IMR-90 (cell line): ENCODE results near the gene PLEKHA8. TPM values are rescaled to one million over a fixed set of nuclear protein-coding genes. Genes with fewer than 3 reads are reported as not detected.

Experiments used
- ATAC-seq: fragments of 200-7000 bp; cut with Tn5 transposase; 2 replicates; pipeline ENCODE4 v1.9.1; 2020; ENCODE audit warnings: low read depth, mild to moderate bottlenecking, moderate library complexity
- BruUV-seq: library from RNA; stranded (reverse); fragments of 400-500 nt; replicated peaks from 2 replicates; lab custom pipeline; 2021; lab: Mats Ljungman, UMichigan
- CTCF ChIA-PET: fragments of 300-600 bp; formaldehyde crosslinking; extraction: SDS; loops from one replicate; lab custom pipeline; 2021; ENCODE audit warnings: antibody characterized with exemption; lab: Yijun Ruan, JAX
- POLR2A ChIA-PET: fragments of 300-600 bp; sonication (Branson Sonifier 250); formaldehyde crosslinking; loops from one replicate; lab custom pipeline; 2022; ENCODE audit warnings: antibody characterized with exemption; ENCODE audit not compliant: unreplicated experiment; lab: Charles Lee
- DNase-seq: peaks from one replicate; pipeline ENCODE4 v3.0.0; 2013
- H2AFZ ChIP-seq: replicated peaks from 2 replicates; pipeline ENCODE3; 2013; ENCODE audit warnings: low read length, mild to moderate bottlenecking; ENCODE audit not compliant: poor library complexity
- H2AK5ac ChIP-seq: 2 replicates; pipeline ENCODE4 v1.6.1; 2013; ENCODE audit warnings: low read depth, low read length, inconsistent platforms
- H2AK9ac ChIP-seq: replicated peaks from 2 replicates; pipeline ENCODE3; 2013; ENCODE audit warnings: mild to moderate bottlenecking, low read depth, low read length, moderate library complexity; ENCODE audit not compliant: poor library complexity
- H2BK120ac ChIP-seq: 2 replicates; pipeline ENCODE4 v1.6.1; 2013; ENCODE audit warnings: low read depth, low read length, inconsistent platforms
- H2BK15ac ChIP-seq: 3 replicates; pipeline ENCODE4 v1.6.1; 2013; ENCODE audit warnings: low read depth, low read length, inconsistent platforms
- H2BK20ac ChIP-seq: 2 replicates; pipeline ENCODE4 v1.6.1; 2013; ENCODE audit warnings: low read depth, mild to moderate bottlenecking, inconsistent platforms, low read length, moderate library complexity
- H2BK5ac ChIP-seq: 2 replicates; pipeline ENCODE4 v1.6.1; 2013; ENCODE audit warnings: mild to moderate bottlenecking, low read depth, low read length, inconsistent platforms; ENCODE audit not compliant: poor library complexity, severe bottlenecking
- H3K14ac ChIP-seq: replicated peaks from 2 replicates; pipeline ENCODE4 v1.6.1; 2013; ENCODE audit warnings: low read depth, low read length, inconsistent platforms
- H3K18ac ChIP-seq: 2 replicates; pipeline ENCODE4 v1.6.1; 2013; ENCODE audit warnings: low read depth, low read length, control low read depth
- H3K23ac ChIP-seq: 2 replicates; pipeline ENCODE4 v1.6.1; 2013; ENCODE audit warnings: low read depth, low read length, inconsistent platforms
- H3K27ac ChIP-seq: 2 replicates; pipeline ENCODE4 v1.5.1; 2013; ENCODE audit warnings: mild to moderate bottlenecking, control low read depth, low read length; ENCODE audit not compliant: insufficient read depth
- H3K27me3 ChIP-seq: 2 replicates; pipeline ENCODE4 v1.6.1; 2013; ENCODE audit warnings: low read length; ENCODE audit not compliant: control insufficient read depth, insufficient read depth
- H3K36me3 ChIP-seq: 2 replicates; pipeline ENCODE4 v1.6.1; 2013; ENCODE audit warnings: low read length, mixed read lengths; ENCODE audit not compliant: control insufficient read depth, insufficient read depth
- H3K4ac ChIP-seq: 2 replicates; pipeline ENCODE4 v1.6.1; 2013; ENCODE audit warnings: low read depth, low read length, inconsistent platforms
- H3K4me1 ChIP-seq: 2 replicates; pipeline ENCODE4 v1.6.1; 2013; ENCODE audit warnings: low read length, mixed read lengths; ENCODE audit not compliant: control insufficient read depth, insufficient read depth
- H3K4me2 ChIP-seq: 2 replicates; pipeline ENCODE4 v1.6.1; 2013; ENCODE audit warnings: low read depth, mild to moderate bottlenecking, control low read depth, low read length, moderate library complexity
- H3K4me3 ChIP-seq: 2 replicates; pipeline ENCODE4 v1.5.1; 2013; ENCODE audit warnings: low read depth, mild to moderate bottlenecking, control low read depth, low read length, moderate library complexity; ENCODE audit not compliant: insufficient read depth
- H3K56ac ChIP-seq: 2 replicates; pipeline ENCODE4 v1.6.1; 2013; ENCODE audit warnings: low read length, inconsistent platforms; ENCODE audit not compliant: insufficient read depth; ENCODE audit errors: extremely low read depth
- H3K79me1 ChIP-seq, 2 experiments: 2 replicates each; pipeline ENCODE4 v1.6.1; 2013; ENCODE audit warnings: low read length in 2 of 2, inconsistent platforms in 1 of 2, low read depth in 1 of 2
- H3K9ac ChIP-seq: 2 replicates; pipeline ENCODE4 v1.6.1; 2013; ENCODE audit warnings: low read depth, low read length, control low read depth
- H3K9me1 ChIP-seq: 2 replicates; pipeline ENCODE4 v1.6.1; 2013; ENCODE audit warnings: low read length, inconsistent platforms; ENCODE audit not compliant: insufficient read depth
- H3K9me3 ChIP-seq: 2 replicates; pipeline ENCODE4 v1.6.1; 2013; ENCODE audit warnings: low read length; ENCODE audit not compliant: control insufficient read depth, insufficient read depth
- H4K20me1 ChIP-seq: 2 replicates; pipeline ENCODE4 v1.6.1; 2013; ENCODE audit warnings: low read length, inconsistent platforms; ENCODE audit not compliant: insufficient read depth
- H4K5ac ChIP-seq: 2 replicates; pipeline ENCODE4 v1.6.1; 2013; ENCODE audit warnings: mild to moderate bottlenecking, low read depth, low read length, control low read depth
- H4K8ac ChIP-seq, 2 experiments: 2 replicates each; pipeline ENCODE4 v1.6.1; 2013; ENCODE audit warnings: low read depth in 2 of 2, low read length in 2 of 2, control low read depth in 1 of 2, inconsistent platforms in 1 of 2
- H4K91ac ChIP-seq: 2 replicates; pipeline ENCODE4 v1.6.1; 2013; ENCODE audit warnings: low read depth, low read length, inconsistent platforms; ENCODE audit not compliant: insufficient read depth
- MAZ ChIP-seq: IDR thresholded peaks from 2 replicates; pipeline ENCODE4 v1.6.1; 2012; ENCODE audit warnings: low read depth, mild to moderate bottlenecking, low read length, improper control_type of control experiment, moderate library complexity, borderline replicate concordance
- POLR2A ChIP-seq: IDR thresholded peaks from 2 replicates; pipeline ENCODE4 v1.6.1; 2012; ENCODE audit warnings: mild to moderate bottlenecking, low read depth, low read length
- RCOR1 ChIP-seq: IDR thresholded peaks from 2 replicates; pipeline ENCODE4 v1.6.1; 2012; ENCODE audit warnings: mild to moderate bottlenecking, low read length, improper control_type of control experiment; ENCODE audit not compliant: insufficient replicate concordance
- WGBS, 2 experiments: methylation state at CpG; one replicate each; pipeline versions ENCODE4 v1.1.5 to v1.1.7; 2013; ENCODE audit warnings: missing lambda C conversion rate in 2 of 2; ENCODE audit not compliant: insufficient read length in 1 of 2; ENCODE audit errors: extremely low coverage in 2 of 2; 5-methylcytosine and 5-hydroxymethylcytosine counted together
- dilution Hi-C: fragments of 300-500 bp; cut with HindIII; formaldehyde crosslinking; loops from one replicate; pipeline ENCODE4 v1.14.3; 2018; ENCODE audit warnings: low sequenced_read_pairs; ENCODE audit not compliant: unreplicated experiment
- in situ Hi-C: fragments of 300-500 bp; cut with MboI; formaldehyde crosslinking; loops from 3 replicates; pipeline ENCODE4 v1.14.3; 2019; ENCODE audit warnings: low sequenced_read_pairs, inconsistent platforms, mixed read lengths
- intact Hi-C: fragments of 100-400 bp; cut with micrococcal nuclease; formaldehyde crosslinking; loops from 2 replicates; pipeline ENCODE4 v1.10.0; 2022
- polyA plus RNA-seq, 3 experiments: library from polyadenylated mRNA; depleted of rRNA; stranded (reverse); fragments of >200 nt; gene quantifications; 2 replicates each; pipeline ENCODE4 v1.2.3, GENCODE V29; 2012; ENCODE audit warnings: low replicate concordance in 1 of 3
- total RNA-seq: library from RNA; depleted of rRNA; stranded (reverse); fragments of >200 nt; gene quantifications from 2 replicates; pipeline ENCODE4 v1.2.3, GENCODE V29; 2012

The PLEKHA8 gene
- total and polyA plus RNA-seq, 2 of the 4 experiments (the other 2 are of a cell fraction) = 3.6 to 9.7 TPM

GRCh38 chr7:30005464-30005863 lies 22.7 kb upstream of the PLEKHA8 start:
- intact Hi-C loops = no loop called here

More at GRCh38 chr7:30005464-30005863, 22.7 kb upstream of the PLEKHA8 start:
- H3K27me3 ChIP-seq = no peaks in the 10 kb centered on the region
- no peaks in the 10 kb centered on the region for H3K36me3 ChIP-seq
- no peak overlapping the region for H3K27ac ChIP-seq
- H3K18ac ChIP-seq = no peak overlapping the region
- H2BK20ac ChIP-seq = no peak overlapping the region
- no peak overlapping the region for H3K9ac ChIP-seq
- H2BK15ac ChIP-seq = no peak overlapping the region
- H3K9me1 ChIP-seq = no peaks in the 10 kb centered on the region
- H3K14ac ChIP-seq = no peak overlapping the region
- no peak overlapping the region for H4K5ac ChIP-seq
- no TSS peak for BruUV-seq
- H3K4me2 ChIP-seq = no peak overlapping the region
- ChIA-PET POLR2A (no interaction called here), CTCF (no interaction called here)
- no peak overlapping the region for H4K8ac ChIP-seq
- H2AFZ ChIP-seq = no peak overlapping the region
- H4K91ac ChIP-seq = no peak overlapping the region
- no peak overlapping the region for H3K56ac ChIP-seq
- no peaks in the 10 kb centered on the region for H3K79me1 ChIP-seq
- H2AK5ac ChIP-seq = no peak overlapping the region
- H3K9me3 ChIP-seq = no peaks in the 10 kb centered on the region
- no peak overlapping the region for H2AK9ac ChIP-seq
- dilution Hi-C loops = no loop called here
- TF ChIP-seq MAZ (no peak), POLR2A (no peak), RCOR1 (no peak)
- peaks cover 2% of the 10 kb centered on the region; the same call in 1 of the 2 replicates for H3K4me1 ChIP-seq
- WGBS, 2 experiments = no CpG with 5 or more reads among the region's 3 CpGs
- no peak overlapping the region for H3K4me3 ChIP-seq
- no peak overlapping the region for H3K4ac ChIP-seq
- ATAC-seq = no peak
- DNase-seq = no peak
- no peaks in the 10 kb centered on the region for H4K20me1 ChIP-seq
- no peak overlapping the region for H2BK120ac ChIP-seq
- H2BK5ac ChIP-seq = no peak overlapping the region
- no peak overlapping the region for H3K23ac ChIP-seq
- in situ Hi-C loops = no loop called here
